GM23248 (cell line): ENCODE measurements around the gene PP2D1. TPM values are rescaled to one million over a fixed set of nuclear protein-coding genes. Genes with fewer than 3 reads are reported as not detected.

Experiments
- DNase-seq: peaks from one replicate; pipeline ENCODE4 v3.0.0-alpha.2; 2015
- H2AFZ ChIP-seq: fragments of 200-600 bp; sonication (generic); 2 replicates; pipeline ENCODE4 v1.6.1; 2016; ENCODE audit warnings: antibody characterized with exemption
- H3F3A ChIP-seq: fragments of 200-600 bp; sonication (generic); 2 replicates; pipeline ENCODE4 v1.6.1; 2016; ENCODE audit warnings: mild to moderate bottlenecking, antibody characterized with exemption, mixed run types; ENCODE audit not compliant: insufficient read depth
- H3K27ac ChIP-seq: fragments of 200-600 bp; sonication (generic); 2 replicates; pipeline ENCODE4 v1.5.1; 2016; ENCODE audit warnings: mild to moderate bottlenecking
- H3K27me3 ChIP-seq: fragments of 200-600 bp; sonication (generic); replicated peaks from 2 replicates; pipeline ENCODE4 v1.6.1; 2016; ENCODE audit warnings: mild to moderate bottlenecking; ENCODE audit not compliant: insufficient read depth
- H3K36me3 ChIP-seq: fragments of 200-600 bp; sonication (generic); 2 replicates; pipeline ENCODE4 v1.6.1; 2016; ENCODE audit warnings: low read depth, mild to moderate bottlenecking
- H3K4me1 ChIP-seq: fragments of 200-600 bp; sonication (generic); 2 replicates; pipeline ENCODE4 v1.6.1; 2016; ENCODE audit warnings: mild to moderate bottlenecking; ENCODE audit not compliant: insufficient read depth
- H3K4me2 ChIP-seq: fragments of 200-600 bp; sonication (generic); one replicate; pipeline ENCODE4 v1.6.1; 2016; ENCODE audit warnings: mild to moderate bottlenecking; ENCODE audit not compliant: unreplicated experiment
- H3K4me3 ChIP-seq: fragments of 200-600 bp; sonication (generic); 2 replicates; pipeline ENCODE4 v1.5.1; 2016; ENCODE audit warnings: mild to moderate bottlenecking
- H3K79me2 ChIP-seq: fragments of 200-600 bp; sonication (generic); 2 replicates; pipeline ENCODE4 v1.6.1; 2016; ENCODE audit warnings: mild to moderate bottlenecking; ENCODE audit not compliant: insufficient read depth
- H3K9ac ChIP-seq: fragments of 200-600 bp; sonication (generic); 2 replicates; pipeline ENCODE4 v1.6.1; 2016; ENCODE audit warnings: mild to moderate bottlenecking
- H3K9me2 ChIP-seq: fragments of 200-600 bp; sonication (generic); 2 replicates; pipeline ENCODE4 v1.6.1; 2016; ENCODE audit warnings: mixed run types, mild to moderate bottlenecking, moderate library complexity; ENCODE audit not compliant: insufficient read depth
- H3K9me3 ChIP-seq: fragments of 200-600 bp; sonication (generic); one replicate; pipeline ENCODE4 v1.6.1; 2017; ENCODE audit warnings: low read depth
- H4K20me1 ChIP-seq: fragments of 200-600 bp; sonication (generic); 2 replicates; pipeline ENCODE4 v1.6.0; 2016; ENCODE audit not compliant: insufficient read depth
- EZH2 ChIP-seq: fragments of 200-600 bp; sonication (generic); IDR thresholded peaks from 2 replicates; pipeline ENCODE4 v1.6.1; 2018; ENCODE audit warnings: antibody characterized with exemption, mild to moderate bottlenecking; ENCODE audit not compliant: insufficient read depth, poor library complexity, severe bottlenecking
- EZH2phosphoT487 ChIP-seq: fragments of 200-600 bp; sonication (generic); IDR thresholded peaks from 2 replicates; pipeline ENCODE4 v1.6.1; 2018; ENCODE audit warnings: antibody characterized with exemption, moderate library complexity, mild to moderate bottlenecking, low read depth; ENCODE audit not compliant: insufficient read depth
- WGBS, 2 experiments: methylation state at CpG; one replicate each; pipeline ENCODE4 v1.1.6; 2015 to 2017; ENCODE audit warnings: low lambda C conversion rate in 2 of 2, low coverage in 1 of 2; ENCODE audit errors: missing lambda C conversion rate in 2 of 2; 5-methylcytosine and 5-hydroxymethylcytosine counted together
- in situ Hi-C: fragments of 300-500 bp; cut with MboI; formaldehyde crosslinking; loops from 2 replicates; pipeline ENCODE4 v1.15.0; 2020
- polyA plus RNA-seq: library from polyadenylated mRNA; unstranded; fragments of >200 nt; fragmentation: Nextera tagmentation; extraction: Ambion mirVana; gene quantifications from 2 replicates; pipeline ENCODE4 v1.2.1, GENCODE V29; 2016
- total RNA-seq: library from RNA; depleted of rRNA; stranded (reverse); fragments of >200 nt; shearing (Covaris generic); gene quantifications from 2 replicates; pipeline ENCODE4 v1.2.3, GENCODE V29; 2014

PP2D1 gene
- total and polyA plus RNA-seq, 2 experiments from 2014 or later: 0.16 TPM; not detected in 1

GRCh38 chr3:19946832-19947548 is 65.1 kb downstream of the PP2D1 start, which contains the start of gene RAB5A:
Gene RAB5A (plus strand): TSS chr3:19947097. CDS start chr3:19950899, 3,802 bp downstream.
- no peak for TF ChIP-seq EZH2
- no peak for TF ChIP-seq EZH2phosphoT487
- WGBS, 2 experiments: 0 to 2% methylated on average over 51 to 73 of the region's 73 CpGs
- Histone ChIP-seq H3K4me2 (peak within 1 kb of the TSS; percentile 93), H3F3A (peaks cover 14% of the 10 kb centered on the region; the same call in 1 of the 2 replicates), H4K20me1 (peaks cover 9% of the 10 kb centered on the region; the same call in 1 of the 2 replicates), H3K79me2 (peaks cover 47% of the 10 kb centered on the region), H3K4me3 (peak within 1 kb of the TSS; percentile 85), H3K9ac (peak within 1 kb of the TSS; percentile 96), H3K27ac (peak within 1 kb of the TSS; percentile 91), H3K9me2 (no peaks in the 10 kb centered on the region), H3K9me3 (no peaks in the 10 kb centered on the region), H3K36me3 (0 out of 2 replicates have a peak, but pooled peaks cover 1% of the 10 kb centered on the region), H3K4me1 (peaks cover 30% of the 10 kb centered on the region), H2AFZ (peak within 1 kb of the TSS; percentile 97), H3K27me3 (no peaks in the 10 kb centered on the region)
- in situ Hi-C loops: no loop called here
- peak; percentile 99 for DNase-seq

- in situ Hi-C loops: no loop called here
Observed at GRCh38 chr3:19945969-19946831, 65.9 kb downstream of the PP2D1 start.

GRCh38 chr3:19945534-19945933 is 66.5 kb downstream of the PP2D1 start:
- Histone ChIP-seq H4K20me1 (peaks cover 9% of the 10 kb centered on the region; the same call in 1 of the 2 replicates), H3K4me1 (peaks cover 30% of the 10 kb centered on the region), H3K9me2 (no peaks in the 10 kb centered on the region), H2AFZ (peak overlapping the region; percentile 97; the same call in 1 of the 2 replicates), H3K4me3 (0 out of 2 replicates have a peak overlapping the region, but pooled peaks have one; percentile 85), H3K4me2 (peak overlapping the region; percentile 84), H3K27ac (no peak overlapping the region), H3F3A (peaks cover 14% of the 10 kb centered on the region; the same call in 1 of the 2 replicates), H3K9ac (no peak overlapping the region), H3K79me2 (peaks cover 32% of the 10 kb centered on the region), H3K27me3 (no peaks in the 10 kb centered on the region), H3K36me3 (no peaks in the 10 kb centered on the region), H3K9me3 (no peaks in the 10 kb centered on the region)
- in situ Hi-C loops: no loop called here
- DNase-seq: no peak
- WGBS, 2 experiments: 97 to 99% methylated on average over 9 of the region's 9 CpGs
- TF ChIP-seq EZH2 (no peak), EZH2phosphoT487 (no peak)

More at GRCh38 chr3:19945969-19946831, 65.9 kb downstream of the PP2D1 start:
- 33 to 35% methylated on average over 25 to 26 of the region's 26 CpGs for WGBS, 2 experiments
- H2AFZ ChIP-seq: peak overlapping the region; percentile 97
- peaks cover 9% of the 10 kb centered on the region; the same call in 1 of the 2 replicates for H4K20me1 ChIP-seq
- peak; percentile 56 for DNase-seq
- H3K27me3 ChIP-seq: no peaks in the 10 kb centered on the region
- H3K4me2 ChIP-seq: peak overlapping the region; percentile 84
- H3K4me1 ChIP-seq: peaks cover 30% of the 10 kb centered on the region
- H3K9me2 ChIP-seq: no peaks in the 10 kb centered on the region
- no peaks in the 10 kb centered on the region for H3K36me3 ChIP-seq
- peaks cover 39% of the 10 kb centered on the region for H3K79me2 ChIP-seq
- H3K9me3 ChIP-seq: no peaks in the 10 kb centered on the region
- no peak for TF ChIP-seq EZH2phosphoT487
- no peak for TF ChIP-seq EZH2
- peaks cover 14% of the 10 kb centered on the region; the same call in 1 of the 2 replicates for H3F3A ChIP-seq
- H3K27ac ChIP-seq: peak overlapping the region; percentile 91
- peak overlapping the region; percentile 96 for H3K9ac ChIP-seq
- H3K4me3 ChIP-seq: peak overlapping the region; percentile 85

GRCh38 chr3:19940643-19941042 is 71.4 kb downstream of the PP2D1 start:
- no peaks in the 10 kb centered on the region for H3K27me3 ChIP-seq
- no peak overlapping the region for H3K27ac ChIP-seq
- no peaks in the 10 kb centered on the region for H4K20me1 ChIP-seq
- TF ChIP-seq EZH2: no peak
- no peak for TF ChIP-seq EZH2phosphoT487
- no peak overlapping the region for H3K4me3 ChIP-seq
- H3K4me1 ChIP-seq: 0 out of 2 replicates have a peak, but pooled peaks cover 8% of the 10 kb centered on the region
- no peak overlapping the region for H2AFZ ChIP-seq
- no peak for DNase-seq
- H3K79me2 ChIP-seq: no peaks in the 10 kb centered on the region
- in situ Hi-C loops: no loop called here
- no peak overlapping the region for H3K4me2 ChIP-seq
- H3F3A ChIP-seq: no peaks in the 10 kb centered on the region
- H3K9ac ChIP-seq: no peak overlapping the region
- H3K9me2 ChIP-seq: no peaks in the 10 kb centered on the region
- 44 to 50% methylated on average over 1 of the region's 1 CpG for WGBS, 2 experiments
- no peaks in the 10 kb centered on the region for H3K36me3 ChIP-seq
- no peaks in the 10 kb centered on the region for H3K9me3 ChIP-seq
